Activated T-helper 2 cell treated with anti-CD3 and anti-CD28 coated beads, Interferon-gamma antibody, Interleukin-2, Interleukin-4, amounts not matched to agents 10 μg/mL and 5 μg/mL and 100 μg/mL, durations not matched to agents 14 hours and 24 hours and 36 hours (primary cell): ENCODE data around the gene AFF3. TPM values are rescaled to one million over a fixed set of nuclear protein-coding genes. Genes with fewer than 3 reads are reported as not detected.

Experiments
- DNase-seq: peaks from one replicate; pipeline ENCODE4 v3.0.0; 2021; ENCODE audit warnings: low spot score
- H3K27ac Mint-ChIP-seq: one replicate; pipeline ENCODE4 v1.8.0; 2021; ENCODE audit warnings: mixed read lengths
- H3K27me3 Mint-ChIP-seq: one replicate; pipeline ENCODE4 v1.8.0; 2021; ENCODE audit warnings: low read depth, mixed read lengths
- H3K36me3 Mint-ChIP-seq: one replicate; pipeline ENCODE4 v1.8.0; 2021; ENCODE audit warnings: low read depth, mixed read lengths
- H3K4me1 Mint-ChIP-seq: one replicate; pipeline ENCODE4 v1.8.0; 2021; ENCODE audit warnings: low read depth, mixed read lengths
- H3K4me3 Mint-ChIP-seq: one replicate; pipeline ENCODE4 v1.8.0; 2021; ENCODE audit warnings: low read depth, mild to moderate bottlenecking, moderate library complexity, mixed read lengths
- H3K9me3 Mint-ChIP-seq: one replicate; pipeline ENCODE4 v1.8.0; 2021; ENCODE audit warnings: mixed read lengths
- intact Hi-C: fragments of 100-400 bp; cut with micrococcal nuclease; formaldehyde crosslinking; loops from one replicate; pipeline ENCODE4 v1.15.1; 2023
- total RNA-seq: library from RNA; stranded (reverse); gene quantifications from 2 replicates; pipeline ENCODE4 v1.2.3, GENCODE V29; 2022

Gene AFF3, protein sequence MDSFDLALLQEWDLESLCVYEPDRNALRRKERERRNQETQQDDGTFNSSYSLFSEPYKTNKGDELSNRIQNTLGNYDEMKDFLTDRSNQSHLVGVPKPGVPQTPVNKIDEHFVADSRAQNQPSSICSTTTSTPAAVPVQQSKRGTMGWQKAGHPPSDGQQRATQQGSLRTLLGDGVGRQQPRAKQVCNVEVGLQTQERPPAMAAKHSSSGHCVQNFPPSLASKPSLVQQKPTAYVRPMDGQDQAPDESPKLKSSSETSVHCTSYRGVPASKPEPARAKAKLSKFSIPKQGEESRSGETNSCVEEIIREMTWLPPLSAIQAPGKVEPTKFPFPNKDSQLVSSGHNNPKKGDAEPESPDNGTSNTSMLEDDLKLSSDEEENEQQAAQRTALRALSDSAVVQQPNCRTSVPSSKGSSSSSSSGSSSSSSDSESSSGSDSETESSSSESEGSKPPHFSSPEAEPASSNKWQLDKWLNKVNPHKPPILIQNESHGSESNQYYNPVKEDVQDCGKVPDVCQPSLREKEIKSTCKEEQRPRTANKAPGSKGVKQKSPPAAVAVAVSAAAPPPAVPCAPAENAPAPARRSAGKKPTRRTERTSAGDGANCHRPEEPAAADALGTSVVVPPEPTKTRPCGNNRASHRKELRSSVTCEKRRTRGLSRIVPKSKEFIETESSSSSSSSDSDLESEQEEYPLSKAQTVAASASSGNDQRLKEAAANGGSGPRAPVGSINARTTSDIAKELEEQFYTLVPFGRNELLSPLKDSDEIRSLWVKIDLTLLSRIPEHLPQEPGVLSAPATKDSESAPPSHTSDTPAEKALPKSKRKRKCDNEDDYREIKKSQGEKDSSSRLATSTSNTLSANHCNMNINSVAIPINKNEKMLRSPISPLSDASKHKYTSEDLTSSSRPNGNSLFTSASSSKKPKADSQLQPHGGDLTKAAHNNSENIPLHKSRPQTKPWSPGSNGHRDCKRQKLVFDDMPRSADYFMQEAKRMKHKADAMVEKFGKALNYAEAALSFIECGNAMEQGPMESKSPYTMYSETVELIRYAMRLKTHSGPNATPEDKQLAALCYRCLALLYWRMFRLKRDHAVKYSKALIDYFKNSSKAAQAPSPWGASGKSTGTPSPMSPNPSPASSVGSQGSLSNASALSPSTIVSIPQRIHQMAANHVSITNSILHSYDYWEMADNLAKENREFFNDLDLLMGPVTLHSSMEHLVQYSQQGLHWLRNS (N-terminal part only)
- 1.4 and 1.7 TPM in 2 replicates for total RNA-seq

- Mint-ChIP-seq H3K36me3 (peaks cover 4% of the 10 kb centered on the region), H3K4me1 (peaks cover 42% of the 10 kb centered on the region), H3K4me3 (peak within 1 kb of the TSS; percentile 80), H3K27me3 (peaks cover 30% of the 10 kb centered on the region), H3K27ac (peak within 1 kb of the TSS; percentile 48), H3K9me3 (no peaks in the 10 kb centered on the region)
- intact Hi-C loops = loop anchor here (2.0 kb wide), 1 partner anchor 148 kb away; no protein-coding TSS in a partner anchor
- peak; percentile 59 for DNase-seq
Observed at GRCh38 chr2:100142393-100142792, at the start of gene AFF3. TSS of gene AFF3 (minus strand) at chr2:100142590. CDS start at chr2:100104454, 38,136 bp downstream.

DNA sequence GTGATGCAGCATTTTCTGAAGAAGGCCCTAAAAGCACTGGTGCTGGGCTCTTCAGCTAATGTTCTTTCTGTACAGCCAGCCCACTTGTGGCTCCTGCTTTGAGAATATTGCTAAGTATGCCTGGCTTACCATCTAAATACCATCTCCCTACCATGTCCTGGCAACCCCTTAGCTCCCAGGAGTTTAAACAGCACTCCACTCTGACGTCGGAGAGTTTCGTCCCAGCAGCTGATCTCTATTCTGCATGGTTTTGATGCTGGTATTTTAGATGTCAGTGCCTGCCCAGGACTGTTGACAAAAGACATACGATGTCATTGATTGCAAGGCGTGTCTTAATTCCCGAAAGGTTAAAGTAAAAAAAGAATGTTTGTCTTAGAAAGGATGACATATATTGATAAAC, 47.0 kb upstream of the AFF3 start:
- no peaks in the 10 kb centered on the region for H3K9me3 Mint-ChIP-seq
- no peaks in the 10 kb centered on the region for H3K4me1 Mint-ChIP-seq
- peaks cover 4% of the 10 kb centered on the region for H3K27me3 Mint-ChIP-seq
- intact Hi-C loops = no loop called here
- no peaks in the 10 kb centered on the region for H3K36me3 Mint-ChIP-seq
- no peak overlapping the region for H3K27ac Mint-ChIP-seq
- no peak for DNase-seq
- no peak overlapping the region for H3K4me3 Mint-ChIP-seq

- Mint-ChIP-seq H3K4me1 (no peaks in the 10 kb centered on the region), H3K36me3 (no peaks in the 10 kb centered on the region), H3K27me3 (peaks cover 2% of the 10 kb centered on the region), H3K27ac (no peak overlapping the region), H3K4me3 (no peak overlapping the region), H3K9me3 (no peaks in the 10 kb centered on the region)
- DNase-seq = no peak
- intact Hi-C loops = no loop called here
Observed at GRCh38 chr2:100188326-100188725, 45.9 kb upstream of the AFF3 start.

DNA sequence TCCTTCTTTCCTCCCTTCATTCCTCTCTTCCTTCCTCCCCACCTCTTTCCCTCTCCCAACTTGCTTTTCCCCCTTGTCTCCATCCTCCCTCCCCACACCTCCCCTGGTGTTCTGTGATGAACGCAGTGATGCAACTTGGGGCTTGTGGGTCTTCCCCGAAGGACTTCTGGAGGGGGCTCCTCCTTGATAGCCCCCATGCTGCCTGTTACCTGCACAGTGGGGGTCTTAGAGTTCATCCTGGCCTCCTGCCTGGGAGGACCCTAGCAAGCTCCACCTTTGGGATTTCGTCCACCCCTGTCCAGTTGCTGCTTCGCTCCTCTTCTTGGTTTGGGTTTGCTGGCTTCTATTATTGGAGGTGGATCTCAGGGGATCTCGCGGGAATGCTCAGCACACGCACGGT, 43.7 kb upstream of the AFF3 start:
- no peak for DNase-seq
- Mint-ChIP-seq H3K36me3 (no peaks in the 10 kb centered on the region), H3K27me3 (peaks cover 2% of the 10 kb centered on the region), H3K27ac (no peak overlapping the region), H3K4me1 (no peaks in the 10 kb centered on the region), H3K9me3 (no peaks in the 10 kb centered on the region), H3K4me3 (no peak overlapping the region)
- intact Hi-C loops = no loop called here

GRCh38 chr2:100185516-100185915, 43.1 kb upstream of the AFF3 start:
- Mint-ChIP-seq H3K4me1 (no peaks in the 10 kb centered on the region), H3K36me3 (no peaks in the 10 kb centered on the region), H3K9me3 (no peaks in the 10 kb centered on the region), H3K4me3 (no peak overlapping the region), H3K27ac (no peak overlapping the region), H3K27me3 (peaks cover 2% of the 10 kb centered on the region)
- intact Hi-C loops = no loop called here
- DNase-seq = no peak

GRCh38 chr2:100185105-100185504, 42.7 kb upstream of the AFF3 start:
- no peak overlapping the region for H3K4me3 Mint-ChIP-seq
- no peaks in the 10 kb centered on the region for H3K4me1 Mint-ChIP-seq
- H3K9me3 Mint-ChIP-seq = no peaks in the 10 kb centered on the region
- peaks cover 2% of the 10 kb centered on the region for H3K27me3 Mint-ChIP-seq
- DNase-seq = no peak
- no peaks in the 10 kb centered on the region for H3K36me3 Mint-ChIP-seq
- intact Hi-C loops = no loop called here
- no peak overlapping the region for H3K27ac Mint-ChIP-seq

GRCh38 chr2:100184055-100184737, 41.8 kb upstream of the AFF3 start:
- no peak for DNase-seq
- H3K27ac Mint-ChIP-seq = no peak overlapping the region
- H3K4me1 Mint-ChIP-seq = no peaks in the 10 kb centered on the region
- no peaks in the 10 kb centered on the region for H3K36me3 Mint-ChIP-seq
- H3K4me3 Mint-ChIP-seq = no peak overlapping the region
- H3K9me3 Mint-ChIP-seq = no peaks in the 10 kb centered on the region
- H3K27me3 Mint-ChIP-seq = peaks cover 2% of the 10 kb centered on the region
- intact Hi-C loops = no loop called here

GRCh38 chr2:100182494-100183361, 40.3 kb upstream of the AFF3 start:
- no peak overlapping the region for H3K27ac Mint-ChIP-seq
- DNase-seq = no peak
- peaks cover 2% of the 10 kb centered on the region for H3K27me3 Mint-ChIP-seq
- H3K4me1 Mint-ChIP-seq = no peaks in the 10 kb centered on the region
- no peaks in the 10 kb centered on the region for H3K36me3 Mint-ChIP-seq
- no peaks in the 10 kb centered on the region for H3K9me3 Mint-ChIP-seq
- no peak overlapping the region for H3K4me3 Mint-ChIP-seq
- intact Hi-C loops = no loop called here

- Mint-ChIP-seq H3K36me3 (no peaks in the 10 kb centered on the region), H3K4me1 (no peaks in the 10 kb centered on the region), H3K27ac (no peak overlapping the region), H3K9me3 (no peaks in the 10 kb centered on the region), H3K4me3 (no peak overlapping the region), H3K27me3 (peaks cover 2% of the 10 kb centered on the region)
- intact Hi-C loops = no loop called here
- DNase-seq = no peak
Observed at GRCh38 chr2:100180503-100180902, 38.1 kb upstream of the AFF3 start.

- H3K36me3 Mint-ChIP-seq = no peaks in the 10 kb centered on the region
- H3K4me1 Mint-ChIP-seq = no peaks in the 10 kb centered on the region
- intact Hi-C loops = no loop called here
- no peak overlapping the region for H3K4me3 Mint-ChIP-seq
- DNase-seq = no peak
- H3K27me3 Mint-ChIP-seq = peaks cover 4% of the 10 kb centered on the region
- H3K9me3 Mint-ChIP-seq = no peaks in the 10 kb centered on the region
- H3K27ac Mint-ChIP-seq = no peak overlapping the region
Observed at GRCh38 chr2:100179806-100180205, 37.4 kb upstream of the AFF3 start.

- intact Hi-C loops = no loop called here
- Mint-ChIP-seq H3K27me3 (peaks cover 2% of the 10 kb centered on the region), H3K4me1 (no peaks in the 10 kb centered on the region), H3K36me3 (no peaks in the 10 kb centered on the region), H3K4me3 (no peak overlapping the region), H3K9me3 (no peaks in the 10 kb centered on the region), H3K27ac (no peak overlapping the region)
- DNase-seq = no peak
Observed at GRCh38 chr2:100178864-100179263, 36.5 kb upstream of the AFF3 start.
